KOPT-K1 (cell line): Measurements from ENCODE around the gene MTG2.
A peak's percentile ranks its signal among the peaks of the same experiment; 100 is the strongest.

Experiments
- H3K27ac ChIP-seq: fragments of 200-600 bp; sonication (generic); 2 replicates; pipeline ENCODE4 v1.5.1; 2016; ENCODE audit warnings: antibody characterized with exemption, mild to moderate bottlenecking, low read depth, low read length; ENCODE audit not compliant: poor library complexity, severe bottlenecking
- H3K36me3 ChIP-seq: fragments of 200-600 bp; sonication (generic); 2 replicates; pipeline ENCODE4 v1.5.1; 2017; ENCODE audit warnings: antibody characterized with exemption, mild to moderate bottlenecking, low read length, moderate library complexity; ENCODE audit not compliant: insufficient read depth
- H3K9me3 ChIP-seq: fragments of 200-600 bp; sonication (generic); 2 replicates; pipeline ENCODE4 v1.5.1; 2017; ENCODE audit warnings: antibody characterized with exemption, low read length, mild to moderate bottlenecking; ENCODE audit not compliant: insufficient read depth, poor library complexity, severe bottlenecking

The MTG2 gene

GRCh38 chr20:62178316-62179161 lies 4.3 kb upstream of the MTG2 start:
- Histone ChIP-seq H3K9me3 (no peaks in the 10 kb centered on the region), H3K36me3 (peaks cover 42% of the 10 kb centered on the region; the same call in 1 of the 2 replicates), H3K27ac (no peak overlapping the region)

GRCh38 chr20:62179162-62179504 lies 3.7 kb upstream of the MTG2 start:
- Histone ChIP-seq H3K27ac (no peak overlapping the region), H3K36me3 (peaks cover 40% of the 10 kb centered on the region; the same call in 1 of the 2 replicates), H3K9me3 (no peaks in the 10 kb centered on the region)

GRCh38 chr20:62181808-62182207 lies 1.0 kb upstream of the MTG2 start:
- Histone ChIP-seq H3K9me3 (no peaks in the 10 kb centered on the region), H3K36me3 (peaks cover 20% of the 10 kb centered on the region; the same call in 1 of the 2 replicates), H3K27ac (peak overlapping the region; percentile 91)

GRCh38 chr20:62183426-62184142 lies 756 bp downstream of the MTG2 start:
- Histone ChIP-seq H3K27ac (peak overlapping the region; percentile 91), H3K36me3 (peaks cover 12% of the 10 kb centered on the region), H3K9me3 (no peaks in the 10 kb centered on the region)

GRCh38 chr20:62186096-62186426 lies 3.2 kb downstream of the MTG2 start:
- no peaks in the 10 kb centered on the region for H3K9me3 ChIP-seq
- H3K27ac ChIP-seq, result no peak overlapping the region
- peaks cover 15% of the 10 kb centered on the region for H3K36me3 ChIP-seq

GRCh38 chr20:62186887-62187866 lies 4.3 kb downstream of the MTG2 start:
- Histone ChIP-seq H3K27ac (no peak overlapping the region), H3K9me3 (no peaks in the 10 kb centered on the region), H3K36me3 (peaks cover 23% of the 10 kb centered on the region)

GRCh38 chr20:62190639-62191411 lies 8.0 kb downstream of the MTG2 start:
- H3K27ac ChIP-seq, result no peak overlapping the region
- no peaks in the 10 kb centered on the region for H3K9me3 ChIP-seq
- peaks cover 28% of the 10 kb centered on the region for H3K36me3 ChIP-seq

GRCh38 chr20:62191781-62192559 lies 9.1 kb downstream of the MTG2 start:
- H3K27ac ChIP-seq, result no peak overlapping the region
- H3K36me3 ChIP-seq, result peaks cover 34% of the 10 kb centered on the region
- no peaks in the 10 kb centered on the region for H3K9me3 ChIP-seq

GRCh38 chr20:62192635-62193034 lies 9.8 kb downstream of the MTG2 start:
- no peaks in the 10 kb centered on the region for H3K9me3 ChIP-seq
- no peak overlapping the region for H3K27ac ChIP-seq
- H3K36me3 ChIP-seq, result peaks cover 35% of the 10 kb centered on the region

GRCh38 chr20:62193079-62194025 lies 10.5 kb downstream of the MTG2 start:
- Histone ChIP-seq H3K36me3 (peaks cover 42% of the 10 kb centered on the region), H3K27ac (no peak overlapping the region), H3K9me3 (no peaks in the 10 kb centered on the region)

GRCh38 chr20:62195075-62195405 lies 12.2 kb downstream of the MTG2 start:
- Histone ChIP-seq H3K36me3 (peaks cover 47% of the 10 kb centered on the region), H3K27ac (peak overlapping the region; percentile 64), H3K9me3 (no peaks in the 10 kb centered on the region)

GRCh38 chr20:62195736-62196135 lies 12.9 kb downstream of the MTG2 start:
- Histone ChIP-seq H3K9me3 (no peaks in the 10 kb centered on the region), H3K36me3 (peaks cover 51% of the 10 kb centered on the region), H3K27ac (peak overlapping the region; percentile 64)

GRCh38 chr20:62196286-62196685 lies 13.5 kb downstream of the MTG2 start:
- Histone ChIP-seq H3K9me3 (no peaks in the 10 kb centered on the region), H3K36me3 (peaks cover 51% of the 10 kb centered on the region), H3K27ac (no peak overlapping the region)
